ENCODE measurements around the gene CXCL9.

GRCh38 chr4:76017056-76017686 is 9.9 kb upstream of the CXCL9 start:
- TF ChIP-seq, protein P1, sequence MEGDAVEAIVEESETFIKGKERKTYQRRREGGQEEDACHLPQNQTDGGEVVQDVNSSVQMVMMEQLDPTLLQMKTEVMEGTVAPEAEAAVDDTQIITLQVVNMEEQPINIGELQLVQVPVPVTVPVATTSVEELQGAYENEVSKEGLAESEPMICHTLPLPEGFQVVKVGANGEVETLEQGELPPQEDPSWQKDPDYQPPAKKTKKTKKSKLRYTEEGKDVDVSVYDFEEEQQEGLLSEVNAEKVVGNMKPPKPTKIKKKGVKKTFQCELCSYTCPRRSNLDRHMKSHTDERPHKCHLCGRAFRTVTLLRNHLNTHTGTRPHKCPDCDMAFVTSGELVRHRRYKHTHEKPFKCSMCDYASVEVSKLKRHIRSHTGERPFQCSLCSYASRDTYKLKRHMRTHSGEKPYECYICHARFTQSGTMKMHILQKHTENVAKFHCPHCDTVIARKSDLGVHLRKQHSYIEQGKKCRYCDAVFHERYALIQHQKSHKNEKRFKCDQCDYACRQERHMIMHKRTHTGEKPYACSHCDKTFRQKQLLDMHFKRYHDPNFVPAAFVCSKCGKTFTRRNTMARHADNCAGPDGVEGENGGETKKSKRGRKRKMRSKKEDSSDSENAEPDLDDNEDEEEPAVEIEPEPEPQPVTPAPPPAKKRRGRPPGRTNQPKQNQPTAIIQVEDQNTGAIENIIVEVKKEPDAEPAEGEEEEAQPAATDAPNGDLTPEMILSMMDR (conservative IDR thresholded peaks at IDR 0.05), result no peak
- TF ChIP-seq EZH2 (IDR thresholded peaks at IDR 0.05; ENCODE audit: low read depth), result no peak

All from PC-9 (cell line).